A549 (cell line): ENCODE data around the gene TPM1. TPM values are rescaled to one million over a fixed set of nuclear protein-coding genes. Genes with fewer than 3 reads are reported as not detected.
A peak's percentile ranks its signal among the peaks of the same experiment; 100 is the strongest.

Experiments
- ATAC-seq, 2 experiments: fragments of 200-7000 bp in 1 of 2; fragments of >200 bp in 1 of 2; cut with Nextera tagmentation in 1 of 2; cut with Tn5 transposase in 1 of 2; 3 replicates each; pipeline versions ENCODE4 v1.8.0 to v1.9.1; 2018 to 2020; ENCODE audit warnings: mild to moderate bottlenecking in 1 of 2, moderate library complexity in 1 of 2
- CTCF ChIA-PET: fragments of 300-600 bp; sonication (Branson Sonifier 250); formaldehyde crosslinking; extraction: SDS; loops from one replicate; lab custom pipeline; 2021; ENCODE audit warnings: antibody characterized with exemption, inconsistent platforms; lab: Yijun Ruan, JAX
- POLR2A ChIA-PET: fragments of 350-600 bp; formaldehyde crosslinking; extraction: SDS; loops from one replicate; lab custom pipeline; 2021; ENCODE audit warnings: antibody characterized with exemption, inconsistent platforms; lab: Yijun Ruan, JAX
- DNase-seq, 2 experiments: peaks; one replicate each; pipeline versions ENCODE4 v3.0.0 to v3.0.0-alpha.2; 2011 to 2016; ENCODE audit warnings: low read depth in 1 of 2, low spot score in 1 of 2
- FAIRE-seq: peaks from 2 replicates; lab custom pipeline; 2011; peaks lifted over from hg19 to GRCh38; lab: Jason Lieb, UNC
- H3K27ac ChIP-seq, 2 experiments: fragments of >200 bp; sonication (Bioruptor Twin); formaldehyde crosslinking; 3 replicates each; pipeline ENCODE4 v1.5.1; 2016 to 2017
- H3K4me1 ChIP-seq: fragments of >200 bp; sonication (Bioruptor Twin); formaldehyde crosslinking; 3 replicates; pipeline ENCODE4 v1.6.1; 2016
- H3K4me2 ChIP-seq: fragments of >200 bp; sonication (Bioruptor Twin); formaldehyde crosslinking; 3 replicates; pipeline ENCODE4 v1.6.1; 2016
- H3K4me3 ChIP-seq: fragments of >200 bp; sonication (Bioruptor Twin); formaldehyde crosslinking; 3 replicates; pipeline ENCODE4 v1.5.1; 2016
- H3K9me3 ChIP-seq: fragments of >200 bp; sonication (Bioruptor Twin); formaldehyde crosslinking; 3 replicates; pipeline ENCODE4 v1.6.1; 2016
- CBX8 ChIP-seq: fragments of 200-600 bp; sonication (generic); IDR thresholded peaks from 2 replicates; pipeline ENCODE4 v1.6.1; 2016
- CEBPB ChIP-seq, 2 experiments: fragments of >200 bp in 1 of 2; sonication (Bioruptor Twin) in 1 of 2; formaldehyde crosslinking in 1 of 2; IDR thresholded peaks; 2 replicates each; pipeline ENCODE4 v1.6.1; 2012 to 2016
- CTCF ChIP-seq: fragments of >200 bp; sonication (Bioruptor Twin); formaldehyde crosslinking; IDR thresholded peaks from 3 replicates; pipeline ENCODE4 v1.5.1; 2016
- E2F6 ChIP-seq: IDR thresholded peaks from 2 replicates; pipeline ENCODE4 v1.6.1; 2012; ENCODE audit warnings: low read depth, borderline replicate concordance
- EHF ChIP-seq: fragments of 250-450 bp; sonication (Bioruptor Pico); IDR thresholded peaks from 2 replicates; pipeline ENCODE4 v1.5.0; 2020; ENCODE audit warnings: mild to moderate bottlenecking
- EP300 ChIP-seq, 2 experiments: fragments of >200 bp; sonication (Bioruptor Twin); formaldehyde crosslinking; IDR thresholded peaks; 2 replicates in 1 of 2; 3 replicates in 1 of 2; pipeline ENCODE4 v1.6.1; 2016 to 2017
- FOSL2 ChIP-seq, 2 experiments: fragments of 450-650 bp in 1 of 2; fragments of >200 bp in 1 of 2; sonication (Bioruptor Twin) in 1 of 2; formaldehyde crosslinking; IDR thresholded peaks; 2 replicates each; pipeline versions ENCODE4 v1.5.0 to v1.6.1; 2016 to 2020; ENCODE audit warnings: mild to moderate bottlenecking in 1 of 2, moderate library complexity in 1 of 2
- HDAC2 ChIP-seq: fragments of 200-600 bp; sonication (generic); IDR thresholded peaks from 2 replicates; pipeline ENCODE4 v1.6.1; 2016
- HES2 ChIP-seq: fragments of >200 bp; sonication (Bioruptor Twin); formaldehyde crosslinking; IDR thresholded peaks from 2 replicates; pipeline ENCODE4 v1.6.1; 2016
- MAFK ChIP-seq: fragments of 450-650 bp; IDR thresholded peaks from 2 replicates; pipeline ENCODE4 v1.6.1; 2014; ENCODE audit not compliant: partially characterized antibody
- MYC ChIP-seq: IDR thresholded peaks from 2 replicates; pipeline ENCODE4 v1.6.1; 2012; ENCODE audit warnings: mild to moderate bottlenecking, inconsistent platforms, low read length, improper control_type of control experiment, borderline replicate concordance
- NFE2L2 ChIP-seq: fragments of 150-350 bp; conservative IDR thresholded peaks from 2 replicates; pipeline ENCODE4 v1.6.1; 2014; ENCODE audit warnings: low read length
- NR3C1 ChIP-seq: fragments of >200 bp; sonication (Bioruptor Twin); formaldehyde crosslinking; IDR thresholded peaks from 3 replicates; pipeline ENCODE4 v1.6.1; 2017
- RAD21 ChIP-seq, 2 experiments: fragments of >200 bp in 1 of 2; sonication (Bioruptor Twin) in 1 of 2; formaldehyde crosslinking in 1 of 2; IDR thresholded peaks in 1 of 2; conservative IDR thresholded peaks in 1 of 2; 2 replicates in 1 of 2; 3 replicates in 1 of 2; pipeline ENCODE4 v1.6.1; 2012 to 2018; ENCODE audit warnings: inconsistent platforms in 1 of 2
- RARB ChIP-seq: fragments of 250-450 bp; sonication (Bioruptor Pico); IDR thresholded peaks from 2 replicates; pipeline ENCODE4 v1.8.0; 2021; ENCODE audit warnings: mild to moderate bottlenecking, moderate library complexity
- REST ChIP-seq: fragments of 200-600 bp; sonication (generic); IDR thresholded peaks from 2 replicates; pipeline ENCODE4 v1.6.1; 2016; ENCODE audit warnings: antibody characterized with exemption, mild to moderate bottlenecking, moderate library complexity
- RFX5 ChIP-seq: fragments of 450-650 bp; IDR thresholded peaks from 2 replicates; pipeline ENCODE4 v1.7.1; 2014; ENCODE audit warnings: antibody characterized with exemption, mild to moderate bottlenecking, moderate library complexity
- SMC3 ChIP-seq: fragments of >200 bp; sonication (Bioruptor Twin); formaldehyde crosslinking; IDR thresholded peaks from 3 replicates; pipeline ENCODE4 v1.6.1; 2018; ENCODE audit warnings: inconsistent platforms
- SREBF2 ChIP-seq: fragments of 450-650 bp; IDR thresholded peaks from 2 replicates; pipeline ENCODE4 v1.6.1; 2014; ENCODE audit warnings: mild to moderate bottlenecking, moderate library complexity
- ZC3H11A ChIP-seq: fragments of 450-650 bp; IDR thresholded peaks from 2 replicates; pipeline ENCODE4 v1.6.1; 2014; ENCODE audit warnings: antibody characterized with exemption, mild to moderate bottlenecking
- WGBS: methylation state at CpG from one replicate; pipeline ENCODE4 v1.1.6; 2017; ENCODE audit errors: missing lambda C conversion rate; 5-methylcytosine and 5-hydroxymethylcytosine counted together
- polyA plus RNA-seq, 4 experiments: library from polyadenylated mRNA; depleted of rRNA in 3 of 4; stranded (reverse); fragments of >200 nt; fragmentation: RNase III in 1 of 4; extraction: RNeasy Plus Mini Kit Qiagen cat#74134 plus additional on column Dnase treatment in 1 of 4; gene quantifications; 2 replicates in 3 of 4; 3 replicates in 1 of 4; pipeline ENCODE4 v1.2.3, GENCODE V29; 2011 to 2017

The TPM1 gene
- polyA plus RNA-seq, 2 of the 4 experiments (the other 2 are of a cell fraction): 894 to 954 TPM

- Histone ChIP-seq H3K4me1 (peaks cover 20% of the 10 kb centered on the region; the same call in 2 of the 3 replicates), H3K4me3 (no peak overlapping the region), H3K27ac (no peak overlapping the region), H3K9me3 (peaks cover 6% of the 10 kb centered on the region; the same call in 2 of the 3 replicates), H3K4me2 (no peak overlapping the region)
- CTCF ChIA-PET: interaction anchor here (0.6 to 50.6 kb wide), 19 partner anchors 9 to 314 kb away, joined by 3 to 1136 read pairs (median 3); no protein-coding TSS in a partner anchor
- DNase-seq (no peak), ATAC-seq (peak in 1 of 2 experiments; percentile 44; a peak in 2 of 6 replicates), FAIRE-seq (no peak)
- WGBS: 67% methylated on average over 4 of the region's 4 CpGs
- POLR2A ChIA-PET: interaction anchor here (1.1 kb wide), 1 partner anchor 139 kb away, joined by 3 read pairs; no protein-coding TSS in a partner anchor
- TF ChIP-seq RAD21 (conservative IDR thresholded peaks at IDR 0.05 in 1 of 2, IDR thresholded peaks at IDR 0.05 in 1 of 2) (peak; percentile 35 to 37; a peak in 3 of 5 replicates), SMC3 (peak; percentile 27; the same call in 1 of the 3 replicates), E2F6 (no peak), CTCF (peak; percentile 11; the same call in 1 of the 3 replicates), RFX5 (no peak)
Measured at GRCh38 chr15:63035977-63036376, 6.6 kb upstream of the TPM1 start.

- Histone ChIP-seq H3K4me1 (peaks cover 28% of the 10 kb centered on the region), H3K4me2 (no peak overlapping the region), H3K9me3 (peaks cover 6% of the 10 kb centered on the region; the same call in 2 of the 3 replicates), H3K27ac (peak overlapping the region in 1 of 2 experiments; percentile 23; a peak in 1 of 6 replicates), H3K4me3 (no peak overlapping the region)
- 76% methylated on average over 10 of the region's 10 CpGs for WGBS
- TF ChIP-seq FOSL2 (IDR thresholded peaks at IDR 0.05) (no peak), FOSL2 (CRISPR knock-in tag; IDR thresholded peaks at IDR 0.05) (peak; percentile 35; the same call in 1 of the 2 replicates), MAFK (peak; percentile 30), RARB (CRISPR knock-in tag) (no peak), REST (no peak)
- FAIRE-seq: peak; percentile 46
- POLR2A ChIA-PET: interaction anchor here (1.0 to 1.4 kb wide), 2 partner anchors 19 to 187 kb away, joined by 4 read pairs; no protein-coding TSS in a partner anchor
- CTCF ChIA-PET: interaction anchor here (0.6 to 50.6 kb wide), 13 partner anchors 8 to 256 kb away, joined by 3 to 1136 read pairs (median 4); no protein-coding TSS in a partner anchor
- no peak for DNase-seq
- ATAC-seq: no peak
Measured at GRCh38 chr15:63037976-63038720, 4.4 kb upstream of the TPM1 start.

- 87% methylated on average over 5 of the region's 5 CpGs for WGBS
- H3K4me3 ChIP-seq: no peak overlapping the region
- POLR2A ChIA-PET: interaction anchor here (0.9 to 1.4 kb wide), 3 partner anchors 10 to 188 kb away, joined by 3 to 4 read pairs (median 4); no protein-coding TSS in a partner anchor
- no peak for DNase-seq
- ATAC-seq: no peak
- H3K9me3 ChIP-seq: peaks cover 6% of the 10 kb centered on the region; the same call in 2 of the 3 replicates
- no peak overlapping the region for H3K4me2 ChIP-seq
- no peak for FAIRE-seq
- no peak for TF ChIP-seq EP300 (IDR thresholded peaks at IDR 0.05)
- TF ChIP-seq SREBF2: no peak
- TF ChIP-seq EHF (CRISPR knock-in tag): no peak
- TF ChIP-seq HES2: no peak
- TF ChIP-seq NFE2L2: no peak
- TF ChIP-seq CEBPB (IDR thresholded peaks at IDR 0.05): no peak
- no peak for TF ChIP-seq CTCF
- no peak for TF ChIP-seq FOSL2 (IDR thresholded peaks at IDR 0.05)
- no peak for TF ChIP-seq FOSL2 (CRISPR knock-in tag; IDR thresholded peaks at IDR 0.05)
- TF ChIP-seq ZC3H11A: no peak
- no peak for TF ChIP-seq NR3C1
- TF ChIP-seq HDAC2: no peak
- no peak for TF ChIP-seq MYC
- no peak for TF ChIP-seq CBX8
- H3K27ac ChIP-seq: peak overlapping the region in 1 of 2 experiments; percentile 23; a peak in 1 of 6 replicates
- CTCF ChIA-PET: interaction anchor here (0.7 to 50.6 kb wide), 12 partner anchors 7 to 257 kb away, joined by 3 to 1136 read pairs (median 3); no protein-coding TSS in a partner anchor
- peaks cover 28% of the 10 kb centered on the region for H3K4me1 ChIP-seq
Measured at GRCh38 chr15:63038926-63039673, 3.4 kb upstream of the TPM1 start.
